ENCODE results near the gene MEGF9.

Gene MEGF9

DNA sequence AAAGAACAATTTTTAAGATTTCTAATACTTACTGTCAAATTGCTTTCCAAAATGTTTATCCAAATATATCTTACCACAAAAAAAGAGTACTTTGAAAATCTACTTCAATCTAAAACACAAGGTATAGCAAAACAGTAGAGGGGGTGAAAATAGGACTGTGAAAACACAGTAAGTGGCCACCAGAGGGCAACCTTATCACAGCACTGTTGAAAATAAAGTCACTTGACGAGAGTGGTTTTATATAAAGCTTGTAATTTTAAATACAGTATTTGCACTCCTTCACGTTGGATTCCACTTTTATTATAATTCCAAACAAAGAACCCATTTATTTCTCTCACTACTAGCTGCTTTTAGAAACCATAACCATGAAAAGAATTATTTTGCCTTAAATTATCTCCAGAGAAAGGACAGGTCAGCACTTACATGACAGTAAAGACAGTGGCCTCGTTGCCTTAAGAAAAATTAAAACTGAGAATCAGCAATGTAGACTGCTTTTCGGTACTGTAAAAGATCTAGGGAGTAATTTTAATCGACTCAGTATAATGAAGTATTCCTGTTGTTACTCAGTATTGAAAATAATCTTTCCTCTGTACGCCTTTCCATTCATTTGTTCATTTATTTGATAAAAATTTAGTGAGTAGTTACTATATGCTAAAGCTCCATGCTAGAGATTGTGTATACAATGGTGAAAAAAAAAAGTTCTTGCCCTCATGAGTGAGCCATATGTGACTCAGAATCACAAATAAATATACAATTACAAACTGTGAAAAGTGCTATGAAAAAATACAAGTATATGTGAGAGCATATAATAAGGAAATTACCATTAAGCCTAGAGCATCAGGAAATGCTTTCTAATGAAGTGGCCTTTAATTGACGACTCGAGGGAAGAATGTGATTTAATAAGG lies 94.3 kb downstream of the MEGF9 start:
- peak; percentile 49 to 50 for DNase-seq

DNA sequence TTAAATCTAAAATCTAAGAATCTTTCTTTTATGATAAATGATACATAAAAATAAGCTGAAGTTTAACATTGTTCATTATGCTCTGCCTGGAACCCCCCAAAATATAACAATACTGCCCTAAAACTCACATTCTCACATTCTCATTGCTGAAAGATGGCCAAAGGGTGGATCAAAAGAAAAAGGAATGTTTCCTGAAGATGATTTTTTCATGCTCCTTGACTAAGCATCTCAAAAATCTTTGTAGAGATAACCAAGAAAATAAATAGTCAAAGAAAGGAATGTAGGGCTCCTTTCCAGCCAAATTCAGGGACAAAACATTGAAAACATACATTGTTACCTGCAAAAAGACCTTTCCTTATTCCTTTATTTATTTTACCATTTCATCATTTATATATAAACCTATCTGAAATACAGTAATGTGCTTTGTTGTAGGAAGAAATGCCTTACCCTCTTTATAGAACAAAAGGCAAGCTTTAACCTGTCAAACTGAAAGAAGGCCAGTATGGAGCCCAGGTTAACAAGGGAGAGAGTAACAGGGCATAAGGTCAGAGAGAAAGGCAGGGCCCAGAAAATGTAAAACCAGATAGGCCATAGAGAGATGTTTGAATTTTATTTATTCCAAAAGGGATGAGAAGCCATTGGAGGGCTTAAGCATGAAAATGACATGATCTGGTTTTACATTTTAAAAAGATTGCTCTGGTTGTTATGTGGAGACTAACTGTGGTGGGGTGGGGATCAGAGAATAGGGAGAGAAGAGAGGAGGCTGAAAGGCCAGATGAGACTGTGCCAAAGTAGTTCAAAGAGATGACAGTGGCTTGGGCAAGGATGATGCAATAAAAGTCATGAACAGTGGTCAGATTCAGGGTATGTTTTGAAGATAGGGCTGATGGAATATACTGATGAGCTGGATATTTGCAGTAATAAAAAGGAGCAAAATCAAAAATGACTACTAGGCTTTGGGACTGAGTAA lies 97.0 kb downstream of the MEGF9 start:
- DNase-seq = no peak

DNA sequence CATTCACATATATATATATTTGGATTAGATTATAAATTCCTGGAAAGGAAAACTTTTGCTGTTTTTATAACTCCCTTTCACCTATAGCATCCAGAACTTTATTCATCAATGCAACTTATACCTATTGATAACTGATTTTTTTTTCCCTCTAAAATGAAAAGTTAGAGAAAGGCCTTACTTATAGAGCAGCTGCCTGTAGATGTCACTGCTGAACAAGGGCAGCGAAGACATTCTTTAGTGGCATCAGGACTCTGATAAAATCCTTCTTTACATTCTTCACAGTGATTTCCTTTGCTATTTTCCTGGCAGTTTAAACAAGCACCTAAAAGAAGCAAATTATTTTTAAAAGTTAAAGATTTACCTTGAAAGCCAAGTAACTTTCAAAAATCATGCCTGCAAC lies 102.1 kb downstream of the MEGF9 start:
- no peak for DNase-seq

DNA sequence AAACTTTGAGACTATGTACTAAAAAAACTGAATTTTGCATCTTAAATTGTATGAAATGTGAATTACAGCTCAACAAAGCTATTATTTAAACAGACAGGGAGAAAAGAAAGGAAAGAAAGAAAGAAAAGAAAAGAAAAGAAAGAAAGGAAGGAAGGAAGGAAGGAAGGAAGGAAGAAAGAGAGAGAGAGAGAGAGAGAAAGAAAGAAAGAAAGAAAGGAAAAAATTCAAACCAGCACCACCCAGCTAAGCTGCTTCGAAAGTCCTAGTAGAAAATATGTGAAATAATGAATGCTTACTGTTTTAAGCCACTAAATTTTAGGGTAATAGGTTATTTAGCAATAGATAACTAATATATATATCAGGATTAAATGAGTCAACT lies 102.6 kb downstream of the MEGF9 start:
- no peak for DNase-seq

DNA sequence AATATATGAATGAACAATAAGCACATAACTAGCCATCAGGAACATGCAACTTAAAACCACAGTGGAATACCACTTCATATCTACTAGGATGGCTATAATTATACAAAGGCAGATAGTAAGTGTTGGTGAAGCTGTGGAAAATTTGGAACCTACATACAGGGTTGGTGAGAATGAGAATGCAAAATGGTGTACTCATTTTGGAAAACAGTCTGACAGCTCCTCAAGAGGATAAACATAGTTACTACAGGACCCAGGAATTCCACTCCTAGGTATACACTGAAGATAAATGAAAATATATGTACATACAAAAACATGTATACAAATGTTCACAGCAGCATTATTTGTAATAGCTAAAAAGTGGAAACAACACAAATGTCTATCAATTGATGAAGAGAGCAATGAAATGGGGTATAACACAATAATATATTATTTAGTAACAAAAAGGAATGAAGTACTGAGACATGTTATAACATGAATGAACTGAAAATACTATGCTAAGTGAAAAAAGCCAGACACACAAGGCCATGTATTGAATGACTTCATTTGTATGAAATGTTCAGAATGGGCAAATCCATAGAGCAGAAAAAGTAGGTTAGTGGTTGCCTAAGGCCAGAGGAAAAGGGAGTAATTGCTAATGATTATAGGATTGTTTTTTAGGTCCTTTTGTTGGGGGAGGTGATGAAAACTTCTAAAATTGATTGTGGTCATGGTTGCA lies 103.1 kb downstream of the MEGF9 start:
- no peak for DNase-seq

DNA sequence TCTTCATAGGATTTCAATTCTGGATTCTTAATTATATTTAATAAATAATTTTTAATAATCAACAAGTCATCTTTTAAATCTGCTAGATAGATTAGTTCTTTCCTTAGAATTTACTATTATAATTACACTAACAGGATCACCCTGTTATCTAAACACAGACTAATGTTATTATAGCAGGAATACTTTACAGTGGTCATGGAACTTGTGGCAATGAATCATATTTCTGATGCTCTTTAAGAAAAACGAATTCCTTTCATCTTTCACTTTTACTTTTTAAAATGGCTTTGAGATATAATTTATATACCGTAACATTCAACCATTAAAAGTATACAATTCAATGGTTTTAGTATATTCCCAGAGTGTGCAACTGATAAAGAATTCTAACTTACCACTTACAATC lies 104.6 kb downstream of the MEGF9 start:
- DNase-seq = no peak

DNA sequence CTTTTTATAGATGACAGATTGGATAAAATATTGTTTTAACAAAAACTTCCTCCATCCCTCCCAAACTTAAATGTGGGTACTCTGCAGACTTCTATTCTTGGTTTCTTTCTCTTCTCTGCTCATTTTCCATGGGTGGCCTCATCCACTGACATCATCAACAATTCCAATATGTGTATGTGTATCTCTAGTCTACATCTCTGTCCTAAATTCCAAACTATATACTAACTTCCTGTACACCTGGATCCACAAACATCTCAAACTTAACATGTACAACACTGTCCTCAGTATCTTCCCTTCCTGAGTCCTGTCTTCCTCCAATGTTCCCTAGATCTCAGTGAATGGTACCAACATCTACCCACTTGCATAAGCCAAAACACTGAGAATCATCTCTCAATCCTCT lies 105.8 kb downstream of the MEGF9 start:
- no peak for DNase-seq

DNA sequence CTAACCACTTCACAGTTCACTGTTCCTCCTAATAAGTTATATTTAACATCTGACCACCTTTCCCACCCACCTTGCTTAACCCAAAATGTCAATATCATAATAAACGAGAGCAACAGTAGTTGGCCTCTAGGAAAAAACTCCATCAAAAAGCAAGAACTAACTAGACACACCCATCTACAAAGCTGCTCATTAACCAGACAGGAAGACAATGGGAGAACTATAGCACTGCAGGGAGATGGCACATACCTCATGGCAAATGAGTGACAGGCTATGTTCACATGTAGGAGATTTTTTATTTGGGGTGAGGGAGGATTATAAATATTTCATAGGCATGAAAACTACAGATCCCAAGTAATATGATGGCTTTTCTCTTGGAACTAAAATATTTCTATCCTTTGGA lies 110.7 kb downstream of the MEGF9 start:
- DNase-seq = no peak

DNA sequence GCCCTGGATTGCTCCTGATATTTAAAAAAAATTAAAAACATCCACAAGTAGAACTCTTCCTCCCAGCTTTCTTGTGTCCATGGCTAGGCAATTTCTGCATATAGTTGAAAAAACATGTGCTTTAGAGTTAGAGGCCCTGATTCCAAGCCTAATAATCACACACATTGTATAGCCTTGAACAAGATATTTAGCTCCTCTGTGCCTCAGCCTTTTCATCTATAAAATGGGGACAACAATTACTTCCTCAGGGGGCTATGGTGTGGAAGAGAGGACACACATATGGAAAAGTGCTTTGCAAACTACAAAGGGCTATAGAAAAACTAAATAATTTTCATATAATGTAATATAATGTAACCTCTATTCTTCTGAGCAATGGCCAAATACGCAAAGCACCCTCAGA lies 111.3 kb downstream of the MEGF9 start:
- DNase-seq = no peak

DNA sequence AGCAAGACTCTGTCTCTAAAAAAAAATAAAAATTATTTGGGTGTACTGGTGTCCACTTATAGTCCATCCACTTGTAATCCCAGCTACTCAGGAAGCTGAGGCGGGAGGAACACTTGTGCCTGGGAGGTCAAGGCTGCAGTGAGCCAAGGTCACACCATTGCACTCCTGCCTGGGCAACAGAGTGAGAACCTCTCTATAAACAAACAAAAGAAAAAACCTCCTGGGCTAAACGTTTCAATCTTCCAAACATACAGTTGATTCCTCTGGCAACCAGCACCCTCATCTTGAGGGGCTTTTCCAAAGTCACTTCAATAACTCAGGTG lies 120.4 kb downstream of the MEGF9 start:
- no peak for DNase-seq

DNA sequence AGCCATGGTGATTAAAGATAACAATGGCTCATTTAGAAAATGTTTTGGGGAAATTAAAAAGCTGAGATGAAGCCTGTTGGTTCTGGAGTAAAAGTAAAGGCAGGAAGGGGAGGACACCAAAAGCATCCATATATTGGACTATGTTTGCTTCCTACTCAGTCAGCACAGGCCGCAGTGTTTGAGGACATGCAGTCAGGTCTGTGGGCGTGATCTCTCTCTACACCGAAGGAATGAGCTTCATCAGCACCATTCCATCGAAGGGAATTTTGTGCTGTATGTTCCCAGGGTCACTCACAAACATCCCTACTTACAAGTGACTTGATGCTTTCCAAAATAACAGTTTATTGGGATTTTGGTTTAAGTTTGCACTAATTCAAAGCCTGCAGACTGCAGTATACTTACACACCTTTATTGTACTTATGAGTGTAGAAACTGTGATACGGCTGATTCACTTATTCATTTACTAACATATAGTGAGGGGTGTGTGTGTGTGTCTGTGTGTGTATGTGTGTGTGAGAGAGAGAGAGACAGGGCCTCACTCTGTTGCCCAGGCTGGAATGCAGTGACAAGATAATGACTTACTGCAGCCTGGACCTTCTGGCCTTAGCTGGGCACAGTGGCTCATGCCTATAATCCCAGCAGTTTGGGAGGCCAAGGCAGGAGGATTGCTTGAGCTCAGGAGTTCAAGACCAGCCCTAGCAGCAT lies 120.9 kb downstream of the MEGF9 start:
- DNase-seq = no peak

DNA sequence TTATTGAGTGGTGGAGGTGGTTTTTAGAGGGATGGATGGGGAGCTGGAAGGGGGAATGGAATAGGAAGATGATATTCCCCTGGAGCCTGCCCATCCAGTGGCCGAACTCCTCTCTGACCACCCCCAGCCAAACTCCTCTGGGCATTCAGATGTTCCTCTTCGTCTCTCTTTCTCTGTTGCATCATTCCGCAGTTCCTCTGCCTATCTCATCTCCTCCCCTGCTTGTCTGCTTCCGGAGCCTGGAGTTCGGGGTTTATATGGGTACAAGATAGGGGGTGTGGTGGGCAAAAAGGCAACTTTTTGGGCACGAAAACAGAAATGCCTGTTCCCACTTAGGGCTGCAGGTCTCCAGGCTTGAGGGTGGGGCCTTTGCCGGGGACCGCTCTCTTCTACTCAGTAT lies 122.1 kb downstream of the MEGF9 start:
- no peak for DNase-seq

DNA sequence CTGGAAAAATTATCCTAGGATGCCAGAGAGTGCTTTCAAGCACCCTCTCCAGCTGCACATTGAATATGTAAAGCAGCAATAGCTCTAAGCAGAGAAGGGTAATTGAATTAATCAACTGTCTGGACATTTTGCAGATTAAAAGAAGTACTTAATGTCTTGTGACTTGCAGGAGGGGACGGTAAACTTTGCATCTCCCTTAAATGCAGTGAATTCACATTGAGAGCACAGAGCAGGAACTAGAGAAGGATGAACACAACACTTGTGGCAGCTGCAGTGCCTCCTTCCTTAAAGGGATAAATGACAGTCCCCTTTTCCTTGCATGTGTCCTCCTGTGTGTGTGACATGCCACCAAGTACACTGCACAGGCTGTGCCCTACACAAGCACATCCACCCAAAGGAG lies 126.9 kb downstream of the MEGF9 start:
- DNase-seq = no peak

DNA sequence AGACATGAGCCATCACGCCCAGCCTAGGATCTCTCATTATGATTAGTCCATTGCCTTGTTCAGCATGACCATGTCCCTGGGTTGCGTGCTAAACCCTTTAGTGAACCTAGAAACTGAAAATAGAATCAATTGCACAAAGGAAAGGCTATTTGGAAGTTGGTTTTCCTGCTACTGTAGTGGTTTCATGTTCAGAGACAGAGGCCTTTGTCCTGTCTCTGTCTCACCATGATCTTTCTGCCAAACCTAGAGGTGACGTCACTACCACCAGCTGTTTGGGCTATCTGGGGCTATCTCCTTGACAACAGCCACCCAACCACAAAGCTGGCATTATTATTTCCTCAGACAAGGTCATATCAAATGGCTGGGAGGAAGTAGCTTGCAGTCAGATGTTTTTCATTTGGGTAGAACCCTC lies 130.3 kb downstream of the MEGF9 start:
- DNase-seq = no peak

DNA sequence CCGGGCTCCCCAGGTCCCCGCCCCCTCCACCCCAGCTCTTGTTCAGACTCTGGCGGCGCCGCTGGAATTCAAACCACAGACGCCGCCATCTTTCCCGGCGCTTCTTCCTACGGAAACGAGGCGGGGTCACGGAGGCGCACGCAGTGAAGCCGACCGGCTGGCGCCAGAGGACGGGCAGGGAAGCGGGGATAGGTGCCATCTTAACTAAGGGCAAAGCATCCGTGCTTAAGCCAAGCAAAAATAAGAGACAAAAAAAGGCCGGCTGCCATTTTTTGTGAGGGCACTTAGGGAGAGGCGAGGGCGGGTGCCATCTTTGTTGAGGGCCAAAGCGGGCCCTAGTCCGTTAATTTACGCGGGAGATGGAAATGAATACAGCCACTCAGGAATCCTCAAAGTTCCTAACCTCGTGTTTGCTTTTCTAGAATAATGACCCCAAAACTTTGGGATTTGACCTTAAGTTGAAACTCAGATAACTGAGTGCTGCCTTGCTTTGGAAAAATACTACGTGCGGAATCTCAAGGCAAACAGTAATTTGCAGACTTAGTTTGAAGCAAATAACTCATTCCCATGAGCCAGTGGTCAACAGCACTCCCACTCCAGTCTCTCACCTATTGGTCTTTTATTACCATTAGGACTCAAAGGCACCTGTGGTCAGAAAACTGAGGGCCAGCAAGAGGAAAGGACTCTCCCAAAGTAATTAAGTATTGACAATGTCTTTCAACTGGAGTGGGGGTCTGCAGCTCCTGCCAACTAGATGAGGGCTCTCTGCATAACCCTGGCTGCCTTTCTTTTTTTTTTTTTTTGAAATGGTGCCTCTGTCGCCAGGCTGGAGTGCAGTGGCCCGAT lies 134.0 kb downstream of the MEGF9 start, which contains the start of gene CDK5RAP2:
CDK5RAP2 (minus strand) TSS at position 117 of the 846 bp plus-strand sequence. CDS start 189 bp downstream, outside the sequence.
- peak; percentile 83 to 85 for DNase-seq

DNA sequence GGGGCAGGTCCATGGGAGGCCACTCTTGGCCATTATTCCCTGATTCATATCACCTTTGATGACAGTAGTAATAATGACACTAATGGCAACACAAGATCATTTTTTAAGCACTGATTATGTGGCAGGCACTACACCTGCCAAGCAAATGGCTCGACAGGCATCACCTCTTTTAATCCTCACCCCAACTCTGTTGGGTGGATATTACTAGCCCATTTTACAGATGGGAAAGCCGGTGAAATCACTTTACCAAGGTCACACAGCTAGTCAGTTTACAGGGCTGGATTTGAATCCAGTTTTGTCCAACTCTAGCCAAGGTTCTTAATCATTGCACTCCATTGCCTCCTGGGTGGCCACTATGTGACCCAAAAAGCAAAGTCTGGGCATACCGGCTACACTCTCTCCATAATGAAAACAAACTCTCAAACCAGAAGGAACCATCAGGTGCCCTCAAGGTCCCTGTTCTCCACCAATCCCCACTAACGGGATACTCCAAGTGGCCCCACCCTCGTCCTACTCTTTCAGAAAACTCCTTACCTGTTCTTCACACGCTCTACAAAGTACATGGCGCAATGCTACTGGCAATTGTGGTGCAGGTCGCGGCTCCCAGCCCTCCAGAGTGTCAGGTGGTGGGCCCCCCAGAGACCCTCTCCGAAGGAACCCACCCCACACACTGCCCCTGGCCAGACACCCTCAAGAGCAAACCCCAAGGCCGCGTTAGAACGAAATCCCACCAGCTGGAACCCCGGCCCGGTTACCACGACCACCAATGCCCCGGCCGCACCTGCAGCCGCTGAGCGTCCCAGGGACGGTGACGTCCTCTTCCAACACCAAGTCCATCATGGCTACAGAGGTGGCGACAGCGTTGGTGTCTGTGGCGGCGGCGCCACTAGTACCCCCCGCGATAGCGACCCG lies 134.9 kb downstream of the MEGF9 start:
- no peak for DNase-seq

DNA sequence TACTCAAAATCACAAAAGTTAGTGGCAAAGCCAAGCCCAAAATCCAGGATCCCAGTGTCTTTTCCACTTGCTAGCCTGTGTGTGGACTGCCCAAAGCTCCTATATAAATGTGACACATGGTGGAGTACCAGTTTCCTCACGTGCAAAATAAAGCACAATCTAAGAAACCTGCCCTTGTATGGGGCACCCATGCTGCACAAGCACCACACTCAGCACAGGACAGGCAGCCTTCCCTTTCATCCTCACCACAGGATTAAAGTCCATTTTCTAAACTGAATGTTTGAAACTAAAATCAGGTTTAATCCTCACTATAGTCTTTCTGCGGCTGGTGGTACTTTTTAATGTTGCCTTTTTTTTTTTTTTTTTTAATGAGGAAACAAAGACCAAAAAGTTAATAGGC lies 139.8 kb downstream of the MEGF9 start:
- no peak for DNase-seq

DNA sequence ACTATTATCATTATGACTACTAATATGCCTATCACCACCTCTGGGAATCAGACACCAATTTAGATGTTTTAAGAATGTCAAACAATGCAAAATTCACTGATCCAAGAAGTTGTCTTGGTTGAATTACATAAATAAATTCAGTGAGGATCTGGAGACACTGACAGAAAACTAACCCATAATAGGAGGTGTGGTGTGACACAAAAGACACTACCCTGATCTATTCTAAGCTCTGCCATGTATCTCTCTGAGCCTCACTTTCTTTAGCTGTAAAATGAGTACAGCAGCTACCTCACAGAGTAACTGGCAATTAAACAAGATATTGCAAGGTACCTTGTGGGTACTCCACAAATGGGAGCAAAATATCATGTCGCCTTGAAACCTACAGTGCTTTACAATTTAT lies 141.8 kb downstream of the MEGF9 start:
- DNase-seq = no peak

DNA sequence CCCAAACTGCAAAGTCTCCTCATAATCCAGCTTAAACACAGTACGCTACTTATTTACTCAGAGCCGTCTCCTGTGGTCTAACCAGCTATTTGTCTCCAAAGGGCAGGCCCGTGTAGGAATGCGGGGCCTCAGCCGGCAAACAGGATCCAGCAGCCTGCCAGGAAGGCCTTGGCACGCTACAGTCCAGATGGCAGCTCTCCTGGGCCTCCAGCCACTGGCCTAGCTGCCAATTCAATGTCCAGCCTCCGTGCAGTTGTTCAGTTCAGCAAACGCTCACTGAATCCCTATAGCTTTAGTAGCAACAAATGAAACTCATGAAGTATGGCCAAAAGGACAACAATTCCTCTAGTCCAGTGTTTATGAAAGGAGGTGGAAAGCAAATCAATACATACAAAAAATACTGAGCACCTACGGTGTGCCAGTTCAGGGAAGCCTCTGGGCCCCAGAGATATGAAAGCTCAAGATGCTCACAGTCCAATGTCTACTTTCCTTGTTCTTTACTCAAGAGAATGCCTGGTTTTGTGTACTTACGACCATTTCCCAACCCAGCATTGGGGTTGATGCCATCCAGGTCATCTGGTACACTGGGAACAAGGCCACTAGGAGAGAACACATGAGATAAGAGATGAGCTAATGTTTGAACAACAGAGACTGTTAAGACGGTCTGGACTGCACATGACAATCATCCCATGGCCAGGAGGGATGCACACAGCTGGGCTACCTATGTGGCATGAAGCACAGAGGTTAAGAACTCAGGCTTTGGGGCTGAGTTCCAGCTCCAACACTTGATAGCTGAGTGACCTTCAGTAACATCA lies 142.6 kb downstream of the MEGF9 start:
- DNase-seq = no peak

DNA sequence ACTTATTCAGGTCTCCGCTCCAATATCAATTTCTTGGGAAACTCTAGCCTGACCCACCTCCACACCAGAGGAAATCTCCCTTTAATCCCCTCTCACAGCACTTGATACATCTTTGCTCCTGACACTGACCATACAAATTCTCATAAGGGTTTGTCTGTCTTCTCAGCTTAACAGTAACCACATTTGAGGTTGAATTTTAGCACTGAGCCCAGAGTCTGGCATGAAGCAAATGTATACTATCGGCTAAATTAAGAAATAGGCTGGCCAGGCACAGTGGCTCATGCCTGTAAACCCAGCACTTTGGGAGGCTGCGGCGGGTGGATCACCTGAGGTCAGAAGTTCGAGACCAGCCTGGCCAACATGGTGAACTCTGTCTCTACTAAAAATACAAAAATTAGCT lies 144.0 kb downstream of the MEGF9 start:
- no peak for DNase-seq
